Caco-2 (cell line): Measurements from ENCODE around the gene DENND1B. TPM values are rescaled to one million over a fixed set of nuclear protein-coding genes. Genes with fewer than 3 reads are reported as not detected.

Source experiments
- BruUV-seq: library from RNA; stranded (reverse); fragments of 400-500 nt; replicated peaks from 2 replicates; lab custom pipeline; 2021; lab: Mats Ljungman, UMichigan
- CTCF ChIA-PET: fragments of 300-600 bp; sonication (Branson Sonifier 250); formaldehyde crosslinking; loops from one replicate; lab custom pipeline; 2022; ENCODE audit warnings: antibody characterized with exemption; lab: Charles Lee
- POLR2A ChIA-PET: fragments of 300-600 bp; sonication (Branson Sonifier 250); formaldehyde crosslinking; loops from one replicate; lab custom pipeline; 2022; ENCODE audit warnings: antibody characterized with exemption; lab: Charles Lee
- DNase-seq, 2 experiments: peaks; one replicate each; pipeline versions ENCODE4 v3.0.0 to v3.0.0-alpha.2; 2020 to 2022
- H3K27me3 ChIP-seq: replicated peaks from 2 replicates; pipeline ENCODE4 v1.6.0; 2011; ENCODE audit warnings: low read length; ENCODE audit not compliant: control insufficient read depth, insufficient read depth
- H3K36me3 ChIP-seq: 2 replicates; pipeline ENCODE4 v1.5.1; 2011; ENCODE audit warnings: low read length; ENCODE audit not compliant: control insufficient read depth, insufficient read depth
- H3K4me1 ChIP-seq: fragments of 250-450 bp; sonication (Bioruptor Pico); 2 replicates; pipeline ENCODE4 v1.5.1; 2020; ENCODE audit warnings: mild to moderate bottlenecking
- H3K4me3 ChIP-seq: 2 replicates; pipeline ENCODE4 v1.5.1; 2011; ENCODE audit warnings: low read depth, mild to moderate bottlenecking, control low read depth, low read length
- H3K9me3 ChIP-seq: fragments of 250-450 bp; sonication (Bioruptor Pico); 2 replicates; pipeline ENCODE4 v1.5.1; 2020; ENCODE audit warnings: mild to moderate bottlenecking, moderate library complexity
- H3K27ac Mint-ChIP-seq: one replicate; pipeline ENCODE4 v1.8.0; 2022; ENCODE audit warnings: mixed read lengths; ENCODE audit not compliant: unreplicated experiment
- H3K27me3 Mint-ChIP-seq: one replicate; pipeline ENCODE4 v1.8.0; 2022; ENCODE audit warnings: mixed read lengths; ENCODE audit not compliant: insufficient read depth, unreplicated experiment
- H3K36me3 Mint-ChIP-seq: one replicate; pipeline ENCODE4 v1.8.0; 2022; ENCODE audit warnings: mild to moderate bottlenecking, mixed read lengths; ENCODE audit not compliant: insufficient read depth, unreplicated experiment
- H3K4me1 Mint-ChIP-seq: one replicate; pipeline ENCODE4 v1.8.0; 2022; ENCODE audit warnings: low read depth, mixed read lengths; ENCODE audit not compliant: unreplicated experiment
- H3K4me3 Mint-ChIP-seq: one replicate; pipeline ENCODE4 v1.8.0; 2022; ENCODE audit warnings: mild to moderate bottlenecking, moderate library complexity, mixed read lengths; ENCODE audit not compliant: unreplicated experiment
- H3K9me3 Mint-ChIP-seq: one replicate; pipeline ENCODE4 v1.8.0; 2022; ENCODE audit warnings: mixed read lengths; ENCODE audit not compliant: unreplicated experiment
- CTCF ChIP-seq, 2 experiments: fragments of 200-600 bp in 1 of 2; IDR thresholded peaks; 1 replicate in 1 of 2; 2 replicates in 1 of 2; pipeline versions ENCODE4 v1.5.1 to v1.8.0; 2011 to 2022; ENCODE audit warnings: antibody characterized with exemption in 1 of 2, control low read depth in 1 of 2, inconsistent platforms in 1 of 2, low read depth in 1 of 2, low read length in 1 of 2, mild to moderate bottlenecking in 1 of 2, moderate library complexity in 1 of 2; ENCODE audit not compliant: insufficient read depth in 1 of 2, severe bottlenecking in 1 of 2, unreplicated experiment in 1 of 2
- intact Hi-C: fragments of 100-400 bp; cut with micrococcal nuclease; formaldehyde crosslinking; loops from one replicate; pipeline ENCODE4 v1.10.0; 2022; ENCODE audit not compliant: unreplicated experiment
- total RNA-seq: library from RNA; stranded (reverse); gene quantifications from 2 replicates; pipeline ENCODE4 v1.2.3, GENCODE V29; 2022

DENND1B gene
- total RNA-seq, 1 experiment from 2014 or later = 9.6 TPM

GRCh38 chr1:197806718-197807117 lies 31.4 kb upstream of the DENND1B start:
- ChIA-PET CTCF (no interaction called here), POLR2A (no interaction called here)
- intact Hi-C loops = no loop called here

DNA sequence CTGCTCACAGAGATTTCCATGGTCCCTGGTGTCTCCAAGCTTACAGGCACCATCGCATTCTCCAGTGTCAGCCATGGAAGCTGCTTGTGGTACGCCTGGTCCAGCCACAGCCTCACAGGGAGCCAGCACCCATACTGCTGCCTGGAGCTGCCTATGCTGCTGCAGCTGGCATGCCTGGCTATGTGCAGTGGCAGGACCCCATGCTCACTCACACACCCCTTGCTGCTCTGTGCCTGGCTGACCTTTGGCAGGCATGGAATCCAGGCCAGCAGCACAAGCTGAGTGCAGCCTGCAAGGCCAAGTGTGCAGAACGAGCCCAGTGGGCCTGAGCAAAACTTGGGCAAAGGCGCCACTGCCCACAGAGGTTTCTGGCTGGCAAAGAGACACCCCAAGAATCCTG lies 26.4 kb upstream of the DENND1B start:
- DNase-seq = no peak

More at GRCh38 chr1:197806718-197807117, 31.4 kb upstream of the DENND1B start:
- no peak for DNase-seq
- Mint-ChIP-seq H3K9me3 (peaks cover 15% of the 10 kb centered on the region), H3K27ac (no peak overlapping the region), H3K4me1 (peaks cover 3% of the 10 kb centered on the region), H3K4me3 (no peak overlapping the region), H3K27me3 (no peaks in the 10 kb centered on the region), H3K36me3 (no peaks in the 10 kb centered on the region)
- H3K36me3 ChIP-seq = no peaks in the 10 kb centered on the region
- TF ChIP-seq CTCF (IDR thresholded peaks at IDR 0.05; ENCODE audit: insufficient read depth in 1 of 2, low read depth in 1 of 2, low read length in 1 of 2, severe bottlenecking in 1 of 2, unreplicated experiment in 1 of 2) = no peak
- BruUV-seq = no TSS peak
- no peak overlapping the region for H3K4me3 ChIP-seq
- no peaks in the 10 kb centered on the region for H3K4me1 ChIP-seq
- H3K9me3 ChIP-seq = 0 out of 2 replicates have a peak, but pooled peaks cover under 1% of the 10 kb centered on the region
- H3K27me3 ChIP-seq = no peaks in the 10 kb centered on the region

DNA sequence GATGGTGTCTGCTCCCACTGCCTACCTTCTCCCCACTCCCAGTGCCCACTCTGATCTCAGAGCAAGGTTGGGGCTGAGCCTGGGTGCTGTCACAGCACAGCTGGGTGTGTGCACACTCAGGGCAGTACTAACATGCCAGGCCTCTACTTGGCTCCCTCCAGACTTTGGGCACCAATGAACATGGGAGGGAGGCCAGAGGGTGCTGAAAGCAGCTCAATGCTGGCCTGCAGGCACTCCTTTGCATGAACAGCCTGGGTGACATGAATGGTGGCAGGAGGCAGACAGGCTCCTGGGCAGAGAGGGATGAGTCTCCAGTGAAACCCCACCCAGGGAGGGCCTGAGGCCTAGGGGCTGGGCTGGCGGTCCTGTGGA lies 25.8 kb upstream of the DENND1B start:
- BruUV-seq = no TSS peak
- Histone ChIP-seq H3K36me3 (no peaks in the 10 kb centered on the region), H3K4me1 (no peaks in the 10 kb centered on the region), H3K4me3 (no peak overlapping the region), H3K9me3 (peaks cover 17% of the 10 kb centered on the region; the same call in 1 of the 2 replicates), H3K27me3 (no peaks in the 10 kb centered on the region)
- ChIA-PET POLR2A (no interaction called here), CTCF (no interaction called here)
- H3K4me1 Mint-ChIP-seq = no peaks in the 10 kb centered on the region
- no peaks in the 10 kb centered on the region for H3K36me3 Mint-ChIP-seq
- H3K4me3 Mint-ChIP-seq = no peak overlapping the region
- TF ChIP-seq CTCF (IDR thresholded peaks at IDR 0.05; ENCODE audit: insufficient read depth in 1 of 2, low read depth in 1 of 2, low read length in 1 of 2, severe bottlenecking in 1 of 2, unreplicated experiment in 1 of 2) = no peak
- DNase-seq = no peak
- intact Hi-C loops = no loop called here
- H3K9me3 Mint-ChIP-seq = peaks cover 22% of the 10 kb centered on the region
- H3K27ac Mint-ChIP-seq = no peak overlapping the region
- peaks cover 5% of the 10 kb centered on the region for H3K27me3 Mint-ChIP-seq

More for the DNA sequence above, 26.4 kb upstream of the DENND1B start:
- Mint-ChIP-seq H3K4me1 (no peaks in the 10 kb centered on the region), H3K36me3 (no peaks in the 10 kb centered on the region), H3K27me3 (no peaks in the 10 kb centered on the region), H3K9me3 (peaks cover 16% of the 10 kb centered on the region), H3K4me3 (no peak overlapping the region), H3K27ac (no peak overlapping the region)
- no peak for TF ChIP-seq CTCF (IDR thresholded peaks at IDR 0.05; ENCODE audit: insufficient read depth in 1 of 2, low read depth in 1 of 2, low read length in 1 of 2, severe bottlenecking in 1 of 2, unreplicated experiment in 1 of 2)
- intact Hi-C loops = no loop called here
- POLR2A ChIA-PET = no interaction called here
- no peak overlapping the region for H3K4me3 ChIP-seq
- no peaks in the 10 kb centered on the region for H3K4me1 ChIP-seq
- H3K36me3 ChIP-seq = no peaks in the 10 kb centered on the region
- H3K27me3 ChIP-seq = no peaks in the 10 kb centered on the region
- H3K9me3 ChIP-seq = peaks cover 11% of the 10 kb centered on the region; the same call in 1 of the 2 replicates
- no TSS peak for BruUV-seq
- CTCF ChIA-PET = no interaction called here
